MG63 (cell line): ENCODE measurements around the gene CKAP2L. TPM values are rescaled to one million over a fixed set of nuclear protein-coding genes. Genes with fewer than 3 reads are reported as not detected.
"Not testable (repeated sequence)": the region's sequence is repeated elsewhere in the genome, so short reads cannot be mapped to it uniquely, and the experiment has no call there.

Source experiments
- DNase-seq: peaks from one replicate; pipeline ENCODE4 v3.0.0-alpha.2; 2020
- H3K27me3 ChIP-seq: fragments of 250-450 bp; sonication (Bioruptor Pico); 2 replicates; pipeline ENCODE4 v1.5.1; 2020; ENCODE audit warnings: mild to moderate bottlenecking, moderate library complexity
- H3K36me3 ChIP-seq: fragments of 250-450 bp; sonication (Bioruptor Pico); 2 replicates; pipeline ENCODE4 v1.5.1; 2020; ENCODE audit warnings: mild to moderate bottlenecking, moderate library complexity
- H3K4me3 ChIP-seq: fragments of 250-450 bp; sonication (Bioruptor Pico); 2 replicates; pipeline ENCODE4 v1.5.1; 2020; ENCODE audit warnings: mild to moderate bottlenecking, moderate library complexity
- H3K9me3 ChIP-seq: fragments of 250-450 bp; sonication (Bioruptor Pico); 2 replicates; pipeline ENCODE4 v1.5.1; 2020; ENCODE audit warnings: mild to moderate bottlenecking, moderate library complexity
- total RNA-seq: library from RNA; depleted of rRNA; stranded (reverse); fragments of >200 nt; shearing (Covaris generic); gene quantifications from 2 replicates; pipeline ENCODE4 v1.2.3, GENCODE V29; 2014; ENCODE audit warnings: low replicate concordance

Gene CKAP2L
- total RNA-seq, 1 experiment from 2014 or later: 19.9 TPM

GRCh38 chr2:112724591-112725525 is 39.6 kb downstream of the CKAP2L start:
- no peaks in the 10 kb centered on the region for H3K27me3 ChIP-seq
- peak; percentile 47 for DNase-seq
- no peaks in the 10 kb centered on the region for H3K36me3 ChIP-seq
- H3K9me3 ChIP-seq: no peaks in the 10 kb centered on the region
- no peak overlapping the region for H3K4me3 ChIP-seq

- H3K36me3 ChIP-seq: no peaks in the 10 kb centered on the region
- no peaks in the 10 kb centered on the region for H3K27me3 ChIP-seq
- no peak overlapping the region for H3K4me3 ChIP-seq
- H3K9me3 ChIP-seq: no peaks in the 10 kb centered on the region
- DNase-seq: no peak
Measured at GRCh38 chr2:112723995-112724394, 40.4 kb downstream of the CKAP2L start.

GRCh38 chr2:112723547-112723940 is 40.9 kb downstream of the CKAP2L start:
- DNase-seq: no peak
- H3K9me3 ChIP-seq: no peaks in the 10 kb centered on the region
- H3K36me3 ChIP-seq: no peaks in the 10 kb centered on the region
- no peak overlapping the region for H3K4me3 ChIP-seq
- no peaks in the 10 kb centered on the region for H3K27me3 ChIP-seq

GRCh38 chr2:112722816-112723546 is 41.4 kb downstream of the CKAP2L start:
- Histone ChIP-seq H3K9me3 (no peaks in the 10 kb centered on the region), H3K27me3 (no peaks in the 10 kb centered on the region), H3K4me3 (no peak overlapping the region), H3K36me3 (no peaks in the 10 kb centered on the region)
- DNase-seq: no peak

GRCh38 chr2:112721819-112722522 is 42.4 kb downstream of the CKAP2L start:
- H3K9me3 ChIP-seq: no peaks in the 10 kb centered on the region
- H3K4me3 ChIP-seq: no peak overlapping the region
- DNase-seq: no peak
- no peaks in the 10 kb centered on the region for H3K36me3 ChIP-seq
- H3K27me3 ChIP-seq: no peaks in the 10 kb centered on the region

GRCh38 chr2:112720785-112721184 is 43.6 kb downstream of the CKAP2L start, which contains the start of gene NT5DC4:
Gene NT5DC4, plus strand, starts transcription at chr2:112721020. Its CDS starts 60 bp downstream, at chr2:112721080.
- no peak for DNase-seq
- Histone ChIP-seq H3K4me3 (no peak within 1 kb of the TSS), H3K9me3 (no peaks in the 10 kb centered on the region), H3K36me3 (no peaks in the 10 kb centered on the region), H3K27me3 (no peaks in the 10 kb centered on the region)

GRCh38 chr2:112718863-112719370 is 45.5 kb downstream of the CKAP2L start:
- Histone ChIP-seq H3K9me3 (no peaks in the 10 kb centered on the region), H3K36me3 (no peaks in the 10 kb centered on the region), H3K27me3 (no peaks in the 10 kb centered on the region), H3K4me3 (no peak overlapping the region)
- no peak for DNase-seq

- H3K4me3 ChIP-seq, H3K36me3 ChIP-seq, H3K27me3 ChIP-seq, DNase-seq, H3K9me3 ChIP-seq: not testable (repeated sequence)
Measured at GRCh38 chr2:112716826-112717352, 47.5 kb downstream of the CKAP2L start.

- not testable (repeated sequence) for H3K4me3 ChIP-seq, H3K36me3 ChIP-seq, H3K27me3 ChIP-seq, DNase-seq, H3K9me3 ChIP-seq
Measured at GRCh38 chr2:112716094-112716493, 48.3 kb downstream of the CKAP2L start.

- Histone ChIP-seq H3K27me3 (no peaks in the 10 kb centered on the region), H3K4me3 (no peak overlapping the region), H3K9me3 (no peaks in the 10 kb centered on the region), H3K36me3 (no peaks in the 10 kb centered on the region)
- DNase-seq: peak; percentile 81
Measured at GRCh38 chr2:112714836-112715631, 49.4 kb downstream of the CKAP2L start.

- DNase-seq: no peak
- Histone ChIP-seq H3K4me3 (no peak overlapping the region), H3K27me3 (no peaks in the 10 kb centered on the region)
Measured at GRCh38 chr2:112714331-112714730, 50.1 kb downstream of the CKAP2L start.

GRCh38 chr2:112713926-112714325 is 50.5 kb downstream of the CKAP2L start:
- H3K36me3 ChIP-seq: no peaks in the 10 kb centered on the region
- no peaks in the 10 kb centered on the region for H3K9me3 ChIP-seq
- DNase-seq: no peak
- H3K27me3 ChIP-seq: no peaks in the 10 kb centered on the region
- no peak overlapping the region for H3K4me3 ChIP-seq

More at GRCh38 chr2:112714331-112714730, 50.1 kb downstream of the CKAP2L start:
- Histone ChIP-seq H3K9me3 (no peaks in the 10 kb centered on the region), H3K36me3 (no peaks in the 10 kb centered on the region)

- H3K4me3 ChIP-seq: no peak overlapping the region
- H3K36me3 ChIP-seq: no peaks in the 10 kb centered on the region
- no peaks in the 10 kb centered on the region for H3K9me3 ChIP-seq
- no peak for DNase-seq
- no peaks in the 10 kb centered on the region for H3K27me3 ChIP-seq
Measured at GRCh38 chr2:112713585-112713925, 50.9 kb downstream of the CKAP2L start.

GRCh38 chr2:112712903-112713584 is 51.4 kb downstream of the CKAP2L start:
- no peak for DNase-seq

GRCh38 chr2:112712465-112712864 is 51.9 kb downstream of the CKAP2L start:
- DNase-seq: no peak
- H3K4me3 ChIP-seq: no peak overlapping the region
- no peaks in the 10 kb centered on the region for H3K36me3 ChIP-seq
- no peaks in the 10 kb centered on the region for H3K27me3 ChIP-seq
- no peaks in the 10 kb centered on the region for H3K9me3 ChIP-seq

More at GRCh38 chr2:112712903-112713584, 51.4 kb downstream of the CKAP2L start:
- no peak overlapping the region for H3K4me3 ChIP-seq
- no peaks in the 10 kb centered on the region for H3K9me3 ChIP-seq
- no peaks in the 10 kb centered on the region for H3K36me3 ChIP-seq
- H3K27me3 ChIP-seq: no peaks in the 10 kb centered on the region
